Measurements from ENCODE around the gene MRPS15. TPM values are rescaled to one million over a fixed set of nuclear protein-coding genes. Genes with fewer than 3 reads are reported as not detected.

Gene MRPS15
- total and polyA plus RNA-seq, 2 donors (not counting 3 experiments of a cell fraction or from before 2014, with no cell fraction given), result 47.1 to 105 TPM

- H3K79me2 ChIP-seq (ENCODE audit: control insufficient read depth, insufficient read depth, low read length), result no peaks in the 10 kb centered on the region
- POLR2A ChIA-PET, result no interaction called here
- H3K4me3 ChIP-seq (replicated peaks in 1 of 3; ENCODE audit: insufficient read depth in 1 of 3, low read depth in 1 of 3, low read length in 3 of 3), result no peak overlapping the region
- no peaks in the 10 kb centered on the region for H3K9me1 ChIP-seq (replicated peaks; ENCODE audit: control insufficient read depth, extremely low read depth, insufficient read depth, low read length)
- H3K36me3 ChIP-seq (ENCODE audit: control insufficient read depth in 2 of 2, extremely low read depth in 1 of 2, insufficient read depth in 2 of 2, low read length in 2 of 2), result no peaks in the 10 kb centered on the region
- CTCF ChIA-PET, result no interaction called here
- FAIRE-seq (no peak), DNase-seq (ENCODE audit: low read depth, low spot score) (no peak)
- intact Hi-C loops (cut with micrococcal nuclease), result no loop called here
- dilution Hi-C loops (cut with MboI; ENCODE audit: extremely low pct_ligation_motif_present, low sequenced_read_pairs), result no loop called here
- BruUV-seq (replicated peaks), result no TSS peak
- H3K9me3 ChIP-seq (replicated peaks; ENCODE audit: control insufficient read depth, insufficient read depth, low read length), result no peaks in the 10 kb centered on the region
- peaks cover 0 to 1% of the 10 kb centered on the region in 2 experiments for H3K27me3 ChIP-seq (ENCODE audit: control insufficient read depth in 2 of 2, insufficient read depth in 2 of 2, low read length in 2 of 2)
- no peak overlapping the region for H2AFZ ChIP-seq (ENCODE audit: low read depth, low read length)
- H3K4me1 ChIP-seq (ENCODE audit: control insufficient read depth, extremely low read depth, insufficient read depth, low read length), result no peaks in the 10 kb centered on the region
- H4K20me1 ChIP-seq (replicated peaks; ENCODE audit: control insufficient read depth, extremely low read depth, insufficient read depth, low read length), result no peaks in the 10 kb centered on the region
- no peak overlapping the region for H3K27ac ChIP-seq (ENCODE audit: insufficient read depth, low read depth, low read length)
- TF ChIP-seq JUN (IDR thresholded peaks at IDR 0.05; ENCODE audit: borderline replicate concordance, insufficient read depth, insufficient read length, low read depth) (no peak), CTCF (IDR thresholded peaks at IDR 0.05; ENCODE audit: extremely low read depth in 1 of 2, insufficient read depth in 1 of 2, low read depth in 1 of 2, low read length in 2 of 2) (no peak), MYC (IDR thresholded peaks at IDR 0.05; ENCODE audit: low read depth, low read length) (no peak), EZH2 (IDR thresholded peaks at IDR 0.05; ENCODE audit: borderline replicate concordance, low read depth, low read length, severe bottlenecking) (no peak)
- no peak overlapping the region for H3K9ac ChIP-seq (replicated peaks; ENCODE audit: extremely low read depth, insufficient read depth, low read length)
- no peak overlapping the region for H3K4me2 ChIP-seq (ENCODE audit: insufficient read depth, low read length)
These were observed 48.7 kb upstream of the MRPS15 start for GRCh38 chr1:36512842-36513241.

Measured in endothelial cell of umbilical vein (primary cell).